ENCODE results near the gene TAF3.

TAF3 gene

DNA sequence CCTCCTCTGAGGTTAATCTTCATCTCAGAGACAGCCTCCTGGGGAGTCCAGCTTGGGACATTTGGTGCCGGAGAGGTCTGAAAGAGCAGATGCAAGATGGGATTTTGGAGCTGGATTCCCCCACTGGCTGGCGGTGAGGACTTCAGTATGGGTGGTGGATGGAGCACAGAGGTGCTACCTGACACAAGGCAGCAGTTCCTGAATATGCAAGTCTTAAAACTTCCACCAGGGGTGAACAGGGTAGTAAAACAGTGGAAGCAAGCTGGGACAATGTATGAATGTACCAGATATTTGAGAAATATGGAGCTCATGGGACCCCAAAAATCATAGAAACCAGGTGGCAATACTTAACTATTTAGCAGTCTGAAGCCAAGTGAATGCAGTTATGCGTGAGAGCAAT, 4.8 kb upstream of the TAF3 start:
- no peak for DNase-seq

- no peak for DNase-seq
Measured at GRCh38 chr10:7817576-7817975, 729 bp upstream of the TAF3 start.

- no peak for DNase-seq
Measured at GRCh38 chr10:7817984-7818294, 366 bp upstream of the TAF3 start.

DNA sequence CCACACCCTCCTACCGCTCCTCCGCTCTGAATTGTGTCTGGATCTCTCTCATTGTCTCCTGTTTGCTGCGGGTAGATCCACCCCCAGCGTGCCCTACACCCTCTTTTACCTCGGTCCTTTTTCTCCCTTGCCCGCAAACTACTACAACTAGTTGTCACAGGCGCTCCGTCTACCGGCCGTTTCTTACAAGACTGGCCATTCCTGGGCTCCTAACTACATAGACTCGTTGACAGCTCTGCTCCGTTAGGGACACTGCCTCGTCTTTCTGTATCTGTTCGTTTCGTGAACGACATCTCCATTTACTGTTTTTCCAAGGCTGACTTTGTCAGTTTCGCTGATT, 786 bp downstream of the TAF3 start:
- DNase-seq, result peak; percentile 34

DNA sequence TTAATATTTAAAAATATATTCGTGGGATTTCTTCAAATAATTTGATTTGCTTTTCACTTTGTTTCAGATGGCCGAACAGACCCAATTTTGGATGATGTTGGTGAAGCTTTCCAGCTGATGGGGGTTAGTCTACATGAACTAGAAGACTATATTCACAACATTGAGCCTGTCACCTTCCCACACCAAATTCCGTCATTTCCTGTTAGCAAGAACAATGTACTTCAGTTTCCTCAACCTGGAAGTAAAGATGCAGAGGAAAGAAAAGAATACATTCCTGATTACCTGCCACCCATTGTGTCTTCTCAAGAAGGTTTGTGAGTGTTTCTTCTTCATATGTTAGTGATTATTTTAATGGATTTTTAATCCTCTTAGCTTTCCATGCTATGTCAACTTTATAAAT, 5.9 kb downstream of the TAF3 start:
- no peak for DNase-seq

DNA sequence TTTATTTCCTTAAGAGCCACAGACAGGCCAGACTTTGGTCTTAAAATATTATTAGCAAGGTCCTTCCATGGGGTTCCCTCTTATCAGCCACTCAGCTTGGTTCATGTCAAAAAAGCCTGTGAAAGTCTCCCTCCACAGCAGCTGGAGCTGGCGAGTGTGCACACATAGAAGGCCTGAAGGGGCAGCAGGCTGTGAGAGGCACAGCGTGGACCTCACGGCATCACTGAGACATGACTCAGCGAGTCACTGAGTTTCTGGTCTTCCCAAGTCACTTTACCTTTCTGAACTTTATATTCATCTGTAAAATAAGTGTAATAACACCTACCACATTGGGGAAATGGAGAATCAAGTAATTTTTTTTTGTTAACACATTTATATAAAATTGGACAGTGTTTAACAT, 8.7 kb downstream of the TAF3 start:
- no peak for DNase-seq

GRCh38 chr10:7829289-7829834, 11.1 kb downstream of the TAF3 start:
- no peak for DNase-seq

DNA sequence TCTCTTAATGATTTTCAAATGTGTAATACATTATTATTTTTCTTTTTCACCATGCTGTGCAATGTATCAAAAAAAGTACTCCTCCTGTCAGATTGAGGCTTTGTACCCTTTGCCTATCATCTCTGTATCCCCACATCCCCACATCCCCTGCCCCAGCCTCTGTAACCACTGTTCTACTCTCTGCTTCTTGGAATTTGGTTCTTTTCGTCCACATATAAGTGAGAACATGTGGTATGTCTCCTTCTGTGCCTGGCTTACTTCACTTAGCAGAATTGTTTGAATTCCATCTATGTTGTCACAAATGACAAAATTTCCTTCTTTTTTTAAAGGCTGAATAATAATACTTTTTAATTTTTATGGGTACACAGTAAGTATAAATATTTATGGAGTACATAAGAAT, 13.8 kb downstream of the TAF3 start:
- DNase-seq, result no peak

GRCh38 chr10:7833210-7833609, 14.9 kb downstream of the TAF3 start:
- no peak for DNase-seq

- no peak for DNase-seq
Measured at GRCh38 chr10:7834262-7834661, 16.0 kb downstream of the TAF3 start.

GRCh38 chr10:7836571-7836970, 18.3 kb downstream of the TAF3 start:
- no peak for DNase-seq

DNA sequence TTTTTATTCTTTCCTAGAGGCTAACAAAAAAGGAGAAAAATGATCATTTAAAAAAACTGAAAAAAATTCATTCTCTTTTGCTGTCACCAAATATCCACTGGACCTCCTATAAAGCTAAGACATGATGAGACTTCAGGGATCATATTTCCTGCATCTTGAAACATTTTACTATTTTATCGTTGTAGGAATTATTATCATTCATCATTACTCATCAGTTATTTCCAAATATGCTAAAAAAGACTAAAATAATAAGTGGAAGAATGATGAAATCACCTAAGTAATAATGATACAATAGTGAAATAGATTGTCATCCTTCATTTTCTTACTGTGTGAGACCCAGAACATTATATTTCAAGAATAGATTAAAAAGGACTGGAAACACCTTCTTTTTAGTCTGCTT, 28.3 kb downstream of the TAF3 start:
- DNase-seq, result no peak

DNA sequence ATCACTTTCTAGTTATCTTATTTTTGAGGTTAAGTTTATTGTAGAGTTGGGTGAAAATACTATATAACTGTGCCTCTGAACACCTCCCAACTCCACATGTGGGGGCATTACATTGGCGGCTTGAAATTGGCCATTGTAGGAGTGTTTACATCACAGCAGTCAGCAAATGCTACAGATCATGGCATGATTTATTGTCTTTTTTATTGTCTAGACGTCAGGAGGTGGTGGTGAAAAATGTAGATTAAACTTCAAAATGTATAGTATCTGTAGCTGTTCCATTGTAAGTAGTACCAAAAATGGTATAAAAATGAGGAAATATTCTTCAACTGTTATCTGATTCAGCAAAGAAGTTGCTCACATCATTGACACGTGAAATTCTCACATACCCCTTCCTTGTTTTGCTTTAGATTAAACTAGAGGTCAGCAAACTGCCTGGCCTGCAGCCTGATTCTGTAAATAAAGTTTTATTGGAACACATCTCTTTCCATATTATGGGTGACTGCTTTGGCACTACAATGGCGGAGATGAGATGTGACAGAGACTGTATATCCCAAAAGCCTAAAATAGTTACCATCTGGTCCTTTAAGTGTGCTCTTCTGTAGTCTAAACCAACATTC, 35.0 kb downstream of the TAF3 start:
- no peak for DNase-seq

GRCh38 chr10:7853890-7854289, 35.6 kb downstream of the TAF3 start:
- DNase-seq, result no peak

GRCh38 chr10:7855205-7855604, 36.9 kb downstream of the TAF3 start:
- DNase-seq, result no peak

GRCh38 chr10:7856678-7857077, 38.4 kb downstream of the TAF3 start:
- no peak for DNase-seq

DNA sequence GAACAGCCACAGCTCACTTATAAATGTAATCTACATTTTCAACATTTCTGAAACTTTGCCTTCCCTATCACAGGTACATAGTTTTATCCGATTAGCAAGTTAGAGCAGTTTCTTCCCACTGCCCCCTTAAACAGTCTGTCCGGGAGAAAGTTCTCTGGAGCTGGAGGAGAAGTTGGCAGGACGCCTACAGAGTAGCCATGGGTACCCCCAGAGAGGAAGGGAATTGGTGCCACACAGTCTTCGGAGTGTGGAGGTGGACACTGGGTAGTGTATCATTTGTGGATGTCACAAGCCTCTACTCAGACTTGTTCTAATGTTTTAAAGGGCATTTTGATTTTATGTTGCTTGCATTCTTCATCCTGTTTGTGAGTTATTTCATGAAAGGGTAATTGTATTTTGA, 39.0 kb downstream of the TAF3 start:
- no peak for DNase-seq

GRCh38 chr10:7861509-7862120, 43.3 kb downstream of the TAF3 start:
- DNase-seq, result no peak

DNA sequence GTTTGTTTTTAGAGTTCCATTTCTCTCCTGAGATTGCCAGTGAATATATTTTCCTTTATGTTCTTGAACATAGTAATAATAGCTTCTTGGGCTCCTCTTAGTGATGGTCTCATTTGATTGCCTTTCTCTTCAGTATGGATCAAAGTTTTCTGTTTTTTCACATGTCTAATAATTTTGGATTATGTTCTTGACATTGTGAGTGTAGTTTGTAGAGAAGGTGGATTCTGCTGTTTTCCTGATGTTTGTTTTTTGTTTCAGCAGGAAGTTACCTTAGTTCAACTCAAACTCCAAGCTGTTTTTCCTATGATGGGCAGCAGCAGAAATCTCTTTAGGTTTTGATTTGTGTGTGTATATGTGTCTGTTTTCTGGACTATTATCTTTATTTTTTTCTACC, 43.8 kb downstream of the TAF3 start:
- no peak for DNase-seq

- DNase-seq, result no peak
Measured at GRCh38 chr10:7866176-7866575, 47.9 kb downstream of the TAF3 start.

GRCh38 chr10:7872041-7872442, 53.7 kb downstream of the TAF3 start:
- DNase-seq, result no peak

DNA sequence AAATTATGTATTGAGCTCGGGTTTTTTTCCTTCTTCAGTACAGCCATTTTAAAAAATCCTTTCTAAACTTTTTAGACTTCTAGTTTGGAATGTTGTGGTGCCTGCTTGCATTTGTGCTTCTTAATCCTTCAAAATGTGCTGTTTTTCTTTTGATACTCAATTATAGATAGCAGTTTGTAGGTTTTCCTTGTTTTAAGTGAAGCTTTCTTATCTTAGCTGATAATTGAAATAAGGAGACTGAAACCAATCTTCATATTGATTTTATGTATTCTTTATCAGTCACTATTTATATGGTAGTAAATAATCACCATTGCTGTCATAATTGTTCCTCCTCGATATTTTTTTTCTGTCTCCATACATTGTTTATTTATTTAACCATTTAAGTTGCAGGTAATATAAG, 56.6 kb downstream of the TAF3 start:
- no peak for DNase-seq

DNA sequence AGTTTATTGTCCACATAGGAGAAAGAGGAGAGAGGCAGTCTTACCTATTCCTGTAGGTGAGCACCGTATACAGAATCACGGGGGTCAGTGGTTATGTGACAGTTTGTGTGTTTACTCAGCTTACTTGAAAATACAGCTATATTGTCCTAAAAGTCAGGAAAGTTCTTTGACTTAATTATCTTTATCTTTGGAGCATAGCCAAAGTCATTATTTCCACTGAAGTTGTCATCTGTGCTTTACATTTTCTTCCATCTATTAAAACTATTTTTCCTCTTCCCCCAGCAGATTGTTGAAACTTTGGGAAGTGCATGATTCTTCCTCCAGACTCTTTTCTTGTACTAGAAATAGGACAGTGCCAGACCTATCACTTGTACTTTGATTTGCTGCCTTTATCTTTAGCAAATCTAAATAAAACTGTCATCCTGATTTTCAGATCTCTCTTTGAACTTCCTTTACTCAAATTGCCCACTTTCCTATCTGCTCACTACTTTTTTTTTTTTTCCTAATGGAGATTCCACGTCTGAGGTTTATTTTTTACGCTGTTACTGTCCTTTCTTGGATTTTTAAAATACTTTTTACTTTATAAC, 58.3 kb downstream of the TAF3 start:
- no peak for DNase-seq

GRCh38 chr10:7881119-7881518, 62.8 kb downstream of the TAF3 start:
- no peak for DNase-seq

GRCh38 chr10:7886056-7886455, 67.8 kb downstream of the TAF3 start:
- no peak for DNase-seq
